ENCODE results near the gene RSBN1L. TPM values are rescaled to one million over a fixed set of nuclear protein-coding genes. Genes with fewer than 3 reads are reported as not detected.

RSBN1L gene
- total RNA-seq, 1 experiment from 2014 or later: 21.4 TPM

- Histone ChIP-seq H3K4me3 (ENCODE audit: low read depth, low read length) (no peak overlapping the region), H3K9me3 (peaks cover 8% of the 10 kb centered on the region), H3K27me3 (replicated peaks; ENCODE audit: control insufficient read depth, insufficient read depth, low read length) (no peaks in the 10 kb centered on the region), H3K36me3 (ENCODE audit: control insufficient read depth, insufficient read depth, low read length) (no peaks in the 10 kb centered on the region), H3K4me1 (peaks cover 39% of the 10 kb centered on the region)
- DNase-seq: no peak
- H3K27ac Mint-ChIP-seq (ENCODE audit: unreplicated experiment): peak overlapping the region; percentile 69
- TSS peak; percentile 56 for BruUV-seq (replicated peaks)
- no peaks in the 10 kb centered on the region for H3K27me3 Mint-ChIP-seq (ENCODE audit: insufficient read depth, unreplicated experiment)
- ChIA-PET CTCF (interaction anchor here (0.6 to 0.7 kb wide), 2 partner anchors 14 to 515 kb away, joined by 3 read pairs; partner anchors contain the start of genes PHTF2 and TMEM60), POLR2A (interaction anchor here (1.0 kb wide), 1 partner anchor 14 kb away, joined by 7 read pairs; the partner anchor contains the start of genes PHTF2 and TMEM60)
- intact Hi-C loops (cut with micrococcal nuclease; ENCODE audit: unreplicated experiment): loop anchor here (1.0 to 2.0 kb wide), 2 partner anchors 22 to 55 kb away; no protein-coding TSS in a partner anchor
- H3K4me3 Mint-ChIP-seq (ENCODE audit: unreplicated experiment): peak overlapping the region; percentile 60
- H3K36me3 Mint-ChIP-seq (ENCODE audit: insufficient read depth, unreplicated experiment): peaks cover 14% of the 10 kb centered on the region
- no peak for TF ChIP-seq CTCF (IDR thresholded peaks at IDR 0.05; ENCODE audit: insufficient read depth in 1 of 2, low read depth in 1 of 2, low read length in 1 of 2, severe bottlenecking in 1 of 2, unreplicated experiment in 1 of 2)
- H3K9me3 Mint-ChIP-seq (ENCODE audit: unreplicated experiment): peaks cover 24% of the 10 kb centered on the region
- H3K4me1 Mint-ChIP-seq (ENCODE audit: low read depth, unreplicated experiment): peaks cover 23% of the 10 kb centered on the region
Observed at GRCh38 chr7:77812290-77812685, 116.0 kb downstream of the RSBN1L start.

- TF ChIP-seq CTCF (IDR thresholded peaks at IDR 0.05; ENCODE audit: insufficient read depth in 1 of 2, low read depth in 1 of 2, low read length in 1 of 2, severe bottlenecking in 1 of 2, unreplicated experiment in 1 of 2): no peak
- Histone ChIP-seq H3K4me1 (peaks cover 39% of the 10 kb centered on the region), H3K36me3 (ENCODE audit: control insufficient read depth, insufficient read depth, low read length) (no peaks in the 10 kb centered on the region), H3K4me3 (ENCODE audit: low read depth, low read length) (no peak overlapping the region), H3K9me3 (no peaks in the 10 kb centered on the region; the same call in 1 of the 2 replicates), H3K27me3 (replicated peaks; ENCODE audit: control insufficient read depth, insufficient read depth, low read length) (no peaks in the 10 kb centered on the region)
- peak overlapping the region; percentile 69 for H3K27ac Mint-ChIP-seq (ENCODE audit: unreplicated experiment)
- ChIA-PET POLR2A (no interaction called here), CTCF (no interaction called here)
- no TSS peak for BruUV-seq (replicated peaks)
- DNase-seq: no peak
- intact Hi-C loops (cut with micrococcal nuclease; ENCODE audit: unreplicated experiment): loop anchor here (2.0 kb wide), 1 partner anchor 54 kb away; no protein-coding TSS in a partner anchor
- peaks cover 23% of the 10 kb centered on the region for H3K4me1 Mint-ChIP-seq (ENCODE audit: low read depth, unreplicated experiment)
- peaks cover 21% of the 10 kb centered on the region for H3K9me3 Mint-ChIP-seq (ENCODE audit: unreplicated experiment)
- peaks cover 15% of the 10 kb centered on the region for H3K36me3 Mint-ChIP-seq (ENCODE audit: insufficient read depth, unreplicated experiment)
- H3K27me3 Mint-ChIP-seq (ENCODE audit: insufficient read depth, unreplicated experiment): no peaks in the 10 kb centered on the region
- no peak overlapping the region for H3K4me3 Mint-ChIP-seq (ENCODE audit: unreplicated experiment)
Observed at GRCh38 chr7:77813180-77813579, 116.9 kb downstream of the RSBN1L start.

- no peak for TF ChIP-seq CTCF (IDR thresholded peaks at IDR 0.05; ENCODE audit: insufficient read depth in 1 of 2, low read depth in 1 of 2, low read length in 1 of 2, severe bottlenecking in 1 of 2, unreplicated experiment in 1 of 2)
- no peak overlapping the region for H3K4me3 Mint-ChIP-seq (ENCODE audit: unreplicated experiment)
- H3K27me3 Mint-ChIP-seq (ENCODE audit: insufficient read depth, unreplicated experiment): no peaks in the 10 kb centered on the region
- peaks cover 70% of the 10 kb centered on the region for H3K9me3 Mint-ChIP-seq (ENCODE audit: unreplicated experiment)
- peaks cover 42% of the 10 kb centered on the region for H3K36me3 Mint-ChIP-seq (ENCODE audit: insufficient read depth, unreplicated experiment)
- H3K27ac Mint-ChIP-seq (ENCODE audit: unreplicated experiment): no peak overlapping the region
- ChIA-PET CTCF (no interaction called here), POLR2A (no interaction called here)
- H3K4me1 ChIP-seq: no peaks in the 10 kb centered on the region
- intact Hi-C loops (cut with micrococcal nuclease; ENCODE audit: unreplicated experiment): no loop called here
- H3K9me3 ChIP-seq: peaks cover 16% of the 10 kb centered on the region
- BruUV-seq (replicated peaks): no TSS peak
- peaks cover 6% of the 10 kb centered on the region for H3K4me1 Mint-ChIP-seq (ENCODE audit: low read depth, unreplicated experiment)
- DNase-seq: no peak
- no peaks in the 10 kb centered on the region for H3K27me3 ChIP-seq (replicated peaks; ENCODE audit: control insufficient read depth, insufficient read depth, low read length)
- H3K36me3 ChIP-seq (ENCODE audit: control insufficient read depth, insufficient read depth, low read length): no peaks in the 10 kb centered on the region
- H3K4me3 ChIP-seq (ENCODE audit: low read depth, low read length): no peak overlapping the region
Observed at GRCh38 chr7:77819021-77819420, 122.8 kb downstream of the RSBN1L start.

Measured in Caco-2 (cell line).